Suprapubic skin (tissue), 4 donors: ENCODE results near the gene AGTRAP. TPM values are rescaled to one million over a fixed set of nuclear protein-coding genes. Genes with fewer than 3 reads are reported as not detected.
A peak's percentile ranks its signal among the peaks of the same experiment; 100 is the strongest.

Experiments used
- DNase-seq, 2 donors: peaks; one replicate each; pipeline ENCODE4 v3.0.0-alpha.2; 2019; ENCODE audit warnings: low spot score in 2 of 2
- H3K27ac ChIP-seq: fragments of 200-600 bp; sonication (generic); one replicate; pipeline ENCODE4 v1.5.1; 2019
- H3K27me3 ChIP-seq: fragments of 200-600 bp; sonication (generic); one replicate; pipeline ENCODE4 v1.5.1; 2019
- H3K36me3 ChIP-seq: fragments of 200-600 bp; sonication (generic); one replicate; pipeline ENCODE4 v1.5.1; 2019
- H3K4me1 ChIP-seq: fragments of 200-600 bp; sonication (generic); one replicate; pipeline ENCODE4 v1.5.1; 2019
- H3K4me3 ChIP-seq: fragments of 200-600 bp; sonication (generic); one replicate; pipeline ENCODE4 v1.5.1; 2019; ENCODE audit warnings: mild to moderate bottlenecking
- H3K9me3 ChIP-seq: fragments of 200-600 bp; sonication (generic); one replicate; pipeline ENCODE4 v1.5.1; 2019
- CTCF ChIP-seq, 2 donors: fragments of 200-600 bp in 1 of 2; fragments of 450-650 bp in 1 of 2; sonication (generic) in 1 of 2; IDR thresholded peaks; one replicate each; pipeline ENCODE4 v1.5.1; 2016 to 2019; ENCODE audit warnings: antibody characterized with exemption in 2 of 2, mild to moderate bottlenecking in 1 of 2, moderate library complexity in 1 of 2
- EP300 ChIP-seq: sonication (generic); formaldehyde crosslinking; IDR thresholded peaks from one replicate; pipeline ENCODE4 v1.6.1; 2017; ENCODE audit warnings: antibody characterized with exemption
- POLR2A ChIP-seq, 2 donors: fragments of 450-650 bp; IDR thresholded peaks; one replicate each; pipeline ENCODE4 v1.6.1; 2017; ENCODE audit warnings: antibody characterized with exemption in 2 of 2, mild to moderate bottlenecking in 2 of 2, moderate library complexity in 2 of 2
- POLR2AphosphoS5 ChIP-seq, 3 donors: sonication (generic); formaldehyde crosslinking; IDR thresholded peaks; one replicate each; pipeline ENCODE4 v1.6.1; 2017; ENCODE audit warnings: antibody characterized with exemption in 3 of 3
- WGBS: methylation state at CpG from one replicate; pipeline ENCODE4 v1.1.5; 2018; 5-methylcytosine and 5-hydroxymethylcytosine counted together
- total RNA-seq, 4 donors: library from RNA; depleted of rRNA; stranded (reverse); fragments of >200 nt; gene quantifications; one replicate each; pipeline ENCODE4 v1.1.0, GENCODE V29; 2016

The AGTRAP gene
- total RNA-seq, 4 donors from 2014 or later, result 34.7 to 52.5 (median 47.2) TPM

GRCh38 chr1:11741919-11742558 lies 6.1 kb downstream of the AGTRAP start:
- peaks cover 18% of the 10 kb centered on the region for H3K36me3 ChIP-seq
- H3K9me3 ChIP-seq, result no peaks in the 10 kb centered on the region
- peaks cover 31% of the 10 kb centered on the region for H3K4me1 ChIP-seq
- no peak for TF ChIP-seq POLR2A (IDR thresholded peaks at IDR 0.05)
- no peak for TF ChIP-seq POLR2AphosphoS5 (IDR thresholded peaks at IDR 0.05)
- DNase-seq, result peak in 1 of 2 donors; percentile 24
- H3K4me3 ChIP-seq, result no peak overlapping the region
- WGBS, result 86% methylated on average over 5 of the region's 5 CpGs
- H3K27ac ChIP-seq, result no peak overlapping the region
- H3K27me3 ChIP-seq, result no peaks in the 10 kb centered on the region

- peaks cover 40% of the 10 kb centered on the region for H3K36me3 ChIP-seq
- no peaks in the 10 kb centered on the region for H3K9me3 ChIP-seq
- no peak for TF ChIP-seq EP300
- TF ChIP-seq CTCF (IDR thresholded peaks at IDR 0.05), result no peak
- no peak for TF ChIP-seq POLR2A (IDR thresholded peaks at IDR 0.05)
- no peak for TF ChIP-seq POLR2AphosphoS5 (IDR thresholded peaks at IDR 0.05)
- H3K27ac ChIP-seq, result no peak overlapping the region
- H3K27me3 ChIP-seq, result no peaks in the 10 kb centered on the region
- peaks cover 24% of the 10 kb centered on the region for H3K4me1 ChIP-seq
- no peak overlapping the region for H3K4me3 ChIP-seq
- DNase-seq, result no peak
- WGBS, result 88% methylated on average over 9 of the region's 9 CpGs
Measured at GRCh38 chr1:11744287-11744686, 8.4 kb downstream of the AGTRAP start.

- Histone ChIP-seq H3K4me3 (no peak overlapping the region), H3K9me3 (no peaks in the 10 kb centered on the region), H3K36me3 (peaks cover 58% of the 10 kb centered on the region), H3K4me1 (peaks cover 14% of the 10 kb centered on the region), H3K27ac (no peak overlapping the region), H3K27me3 (no peaks in the 10 kb centered on the region)
- TF ChIP-seq POLR2AphosphoS5 (IDR thresholded peaks at IDR 0.05) (no peak), EP300 (no peak), CTCF (IDR thresholded peaks at IDR 0.05) (no peak), POLR2A (IDR thresholded peaks at IDR 0.05) (no peak)
- 73% methylated on average over 6 of the region's 6 CpGs for WGBS
- DNase-seq, result no peak
Measured at GRCh38 chr1:11746092-11746491, 10.2 kb downstream of the AGTRAP start.

GRCh38 chr1:11746795-11747487 lies 11.0 kb downstream of the AGTRAP start:
- Histone ChIP-seq H3K4me1 (peaks cover 11% of the 10 kb centered on the region), H3K36me3 (peaks cover 61% of the 10 kb centered on the region), H3K27ac (no peak overlapping the region), H3K4me3 (no peak overlapping the region), H3K9me3 (no peaks in the 10 kb centered on the region), H3K27me3 (no peaks in the 10 kb centered on the region)
- no peak for DNase-seq
- no peak for TF ChIP-seq POLR2AphosphoS5 (IDR thresholded peaks at IDR 0.05)
- 82% methylated on average over 18 of the region's 20 CpGs for WGBS

- Histone ChIP-seq H3K27me3 (no peaks in the 10 kb centered on the region), H3K4me1 (peaks cover 8% of the 10 kb centered on the region), H3K4me3 (no peak overlapping the region), H3K27ac (no peak overlapping the region), H3K36me3 (peaks cover 61% of the 10 kb centered on the region), H3K9me3 (no peaks in the 10 kb centered on the region)
- no peak for TF ChIP-seq CTCF (IDR thresholded peaks at IDR 0.05)
- TF ChIP-seq EP300, result no peak
- TF ChIP-seq POLR2AphosphoS5 (IDR thresholded peaks at IDR 0.05), result no peak
- no peak for TF ChIP-seq POLR2A (IDR thresholded peaks at IDR 0.05)
- DNase-seq, result no peak
- 92% methylated on average over 24 of the region's 27 CpGs for WGBS
Measured at GRCh38 chr1:11748294-11749202, 12.6 kb downstream of the AGTRAP start.
